ENCODE measurements around the gene NEDD4L.
A peak's percentile ranks its signal among the peaks of the same experiment; 100 is the strongest.

The NEDD4L gene

DNA sequence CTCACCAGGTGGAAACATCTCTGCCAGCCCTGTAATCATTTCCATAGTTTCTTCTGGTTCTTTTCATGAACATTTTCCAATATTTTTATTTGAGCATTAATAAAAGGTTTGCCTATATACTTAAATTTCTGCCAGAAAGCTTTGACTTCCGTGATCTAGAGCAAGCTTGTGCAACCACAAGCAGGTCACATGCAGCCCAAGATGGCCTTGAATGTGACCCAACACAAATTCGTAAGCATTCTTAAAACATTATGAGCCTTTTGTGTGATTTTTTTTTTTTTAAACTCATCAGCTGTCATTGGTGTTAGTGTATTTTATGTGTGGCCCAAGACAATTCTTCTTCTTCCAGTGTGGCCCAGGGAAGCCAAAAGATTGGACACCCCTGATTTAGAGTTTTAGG is 51.6 kb downstream of the NEDD4L start:
- DNase-seq = no peak

DNA sequence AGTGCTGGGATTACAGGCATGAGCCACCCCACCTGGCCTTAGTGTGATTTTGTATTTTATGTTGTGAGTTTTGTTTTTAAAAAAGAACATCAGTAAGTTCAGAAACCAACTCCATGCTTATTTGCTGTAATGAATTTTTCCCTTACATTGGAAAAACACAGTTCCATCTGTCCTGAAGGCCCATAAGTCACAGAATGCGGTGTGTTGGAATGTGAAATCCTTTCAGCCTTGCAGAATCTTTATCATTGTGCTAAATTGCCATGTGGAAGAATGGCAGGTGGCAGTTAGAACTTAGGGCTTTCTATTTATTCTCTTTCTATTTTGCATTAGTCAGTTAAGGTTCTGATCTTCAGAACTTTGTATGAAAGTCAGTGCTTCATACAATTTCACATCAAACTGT is 52.6 kb downstream of the NEDD4L start:
- DNase-seq = no peak

DNA sequence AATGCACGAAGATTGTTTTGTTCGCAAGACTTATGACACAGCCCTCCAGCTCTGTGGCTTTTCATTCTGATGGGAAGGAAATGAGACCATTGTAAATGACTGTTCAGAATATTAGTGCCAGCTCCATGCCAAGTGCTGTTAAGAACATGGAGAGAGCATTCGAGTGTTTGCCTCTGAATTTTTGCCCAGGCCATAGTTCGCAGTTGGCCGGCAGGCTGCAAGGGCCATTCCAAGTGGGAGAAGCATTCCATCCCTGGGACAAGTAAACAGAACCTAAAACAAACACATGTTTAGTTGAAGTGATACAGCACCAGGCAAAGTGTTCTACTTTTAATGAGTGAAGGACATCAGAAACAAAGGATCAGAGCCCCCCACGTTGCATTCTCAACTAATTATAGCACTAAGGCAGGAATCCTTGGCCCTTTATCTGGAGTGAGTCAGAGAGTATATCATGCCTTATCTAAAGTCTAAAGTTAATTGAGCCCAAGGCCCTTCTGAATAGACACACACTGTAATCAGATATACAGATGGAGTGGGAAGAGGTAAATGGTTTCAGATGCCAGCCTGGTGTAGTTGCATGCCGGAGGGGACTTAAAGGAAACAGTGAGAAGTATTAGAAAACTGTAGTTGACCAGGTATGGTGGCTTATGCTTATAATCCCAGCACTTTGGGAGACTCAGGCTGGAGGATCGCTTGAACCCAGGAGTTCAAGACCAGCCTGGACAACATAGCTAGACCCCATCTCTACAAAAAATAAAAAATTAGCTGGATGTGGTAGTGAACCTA is 53.3 kb downstream of the NEDD4L start:
- DNase-seq = no peak

DNA sequence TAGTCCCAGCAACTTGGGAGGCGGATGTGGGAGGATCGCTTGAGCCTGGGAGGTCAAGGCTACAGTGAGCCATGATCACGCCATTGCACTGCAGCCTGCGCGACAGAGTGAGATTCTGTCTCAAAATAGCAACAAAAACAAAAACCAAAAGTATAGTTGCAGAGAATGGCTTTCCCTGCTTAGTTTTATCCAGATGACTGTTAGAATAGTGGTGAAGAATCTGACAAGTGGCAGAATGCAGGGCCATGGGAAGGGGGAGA is 53.8 kb downstream of the NEDD4L start:
- no peak for DNase-seq

DNA sequence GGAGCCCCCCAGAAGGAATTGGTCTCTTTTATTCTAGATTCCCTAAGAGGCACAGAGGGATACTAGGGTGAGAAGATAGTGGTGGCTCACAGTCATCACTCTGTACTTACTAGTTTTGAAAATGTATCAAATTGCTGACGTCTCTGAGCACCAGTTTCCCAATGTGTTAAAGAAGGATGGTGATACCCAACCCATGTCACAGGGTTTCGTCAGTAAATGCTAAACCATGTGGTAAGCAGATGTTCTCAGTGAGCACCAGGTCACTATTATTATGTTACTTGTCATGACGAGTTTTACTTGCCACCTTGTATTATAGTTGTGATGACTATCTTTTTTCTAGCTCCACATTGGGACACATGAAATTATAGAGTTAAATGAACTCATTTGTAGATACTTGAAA is 54.7 kb downstream of the NEDD4L start:
- DNase-seq = no peak

DNA sequence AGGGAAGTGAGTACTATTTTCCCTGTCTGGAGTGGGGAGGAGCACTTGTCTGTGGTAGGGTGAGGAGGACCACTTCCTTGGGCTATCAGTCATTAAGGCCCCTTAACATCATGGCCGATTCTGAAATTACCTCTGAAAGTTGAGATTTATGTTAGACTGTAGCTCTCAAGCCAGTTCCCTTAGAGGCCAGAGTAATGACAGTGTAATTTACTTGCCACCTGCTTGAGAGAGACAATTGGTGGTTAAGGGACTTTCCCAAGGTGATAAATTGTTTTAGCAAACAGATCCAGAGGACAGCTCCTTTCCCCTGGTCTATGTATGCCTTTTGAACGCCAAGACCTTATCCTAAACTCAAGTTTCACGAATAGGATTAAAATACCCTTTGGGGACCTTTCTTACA is 56.1 kb downstream of the NEDD4L start:
- peak; percentile 79 for DNase-seq

DNA sequence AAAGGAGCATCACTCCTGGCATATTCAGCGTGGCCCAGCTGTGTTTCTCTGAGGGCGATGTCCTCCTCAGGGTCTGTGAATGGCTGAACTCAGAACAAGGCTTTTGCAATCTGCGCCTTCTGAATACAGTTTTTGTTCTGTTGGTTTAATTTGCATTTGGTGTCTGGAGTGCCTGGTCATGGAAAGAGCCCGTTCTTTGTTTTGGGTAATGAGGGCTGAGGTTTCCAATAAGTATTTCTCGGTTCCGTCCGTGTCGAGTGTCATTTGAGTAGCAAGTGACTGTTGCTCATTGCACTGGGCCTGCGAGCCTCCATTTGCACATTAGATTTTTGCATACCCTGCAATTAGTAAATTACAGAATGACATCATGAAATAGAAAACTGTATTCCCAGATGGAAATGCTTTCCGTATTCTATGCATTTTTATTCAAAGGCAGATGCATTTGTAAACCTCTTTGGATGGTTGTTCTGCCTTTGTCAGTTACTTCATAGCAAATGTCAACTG is 57.3 kb downstream of the NEDD4L start:
- DNase-seq = no peak

DNA sequence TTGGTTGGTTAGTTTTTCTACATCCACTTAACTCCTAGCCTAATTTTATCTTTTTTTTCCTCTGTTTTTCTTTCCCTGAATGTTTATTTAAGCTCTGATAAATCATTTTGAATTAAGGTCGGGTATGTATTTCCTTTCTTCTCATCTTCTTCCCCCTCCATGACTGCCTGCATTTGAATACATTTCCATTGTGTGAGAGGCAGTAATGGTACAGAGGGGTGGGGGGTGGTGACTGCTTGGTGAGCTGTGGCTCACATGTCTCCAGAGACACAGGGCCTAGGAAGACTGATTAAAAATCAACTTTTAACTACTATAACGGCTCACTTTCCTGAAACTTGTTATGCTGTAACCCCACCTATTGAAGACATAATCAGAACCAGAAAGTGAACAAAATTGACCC is 58.0 kb downstream of the NEDD4L start:
- DNase-seq = no peak

DNA sequence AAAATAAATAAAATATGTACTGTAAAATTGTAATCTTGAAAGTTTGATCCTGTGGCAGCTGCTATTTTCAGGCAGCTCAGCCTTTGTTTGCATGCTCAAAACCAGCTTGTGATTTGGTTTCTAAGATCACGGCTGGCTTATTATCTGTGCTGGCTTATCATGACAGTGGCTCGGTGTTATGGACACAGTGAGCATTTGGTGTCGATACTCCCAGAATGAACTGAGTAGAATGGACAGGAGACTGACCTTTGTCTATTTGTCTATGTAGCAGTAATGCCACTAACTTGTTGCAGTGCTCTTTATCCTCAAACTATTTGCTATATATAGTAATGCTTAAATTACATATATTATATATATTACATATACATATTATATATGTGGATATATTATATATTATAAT is 58.8 kb downstream of the NEDD4L start:
- no peak for DNase-seq

DNA sequence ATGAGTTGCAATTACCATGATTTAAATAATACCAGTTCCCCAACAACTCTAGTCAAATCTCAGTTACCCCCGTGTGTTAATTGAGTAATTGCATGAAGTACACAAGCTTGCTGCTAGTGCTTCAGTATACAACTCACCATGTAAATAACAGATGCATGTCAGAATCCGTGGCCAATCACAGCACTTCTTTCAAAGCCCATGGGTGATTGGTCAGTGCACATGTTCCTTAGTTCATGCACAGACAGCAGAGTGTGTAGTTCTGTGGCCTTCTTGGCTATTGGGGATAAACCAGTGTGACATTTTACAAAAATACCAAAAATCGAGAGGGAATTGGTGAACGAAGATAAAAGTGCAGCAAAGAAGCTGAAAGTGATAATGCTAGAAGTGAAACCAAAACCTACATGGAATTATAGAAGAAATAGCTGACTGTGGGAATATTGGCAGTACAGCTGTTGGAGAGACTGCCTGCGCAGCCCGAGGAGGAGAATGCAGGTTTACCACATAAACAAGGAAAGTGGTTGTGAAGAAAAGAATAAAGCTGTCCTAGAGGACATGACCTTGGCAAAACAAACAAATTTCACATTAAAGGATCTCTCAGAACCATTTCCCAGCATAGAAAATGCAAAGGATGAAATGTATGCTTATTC is 59.4 kb downstream of the NEDD4L start:
- no peak for DNase-seq

DNA sequence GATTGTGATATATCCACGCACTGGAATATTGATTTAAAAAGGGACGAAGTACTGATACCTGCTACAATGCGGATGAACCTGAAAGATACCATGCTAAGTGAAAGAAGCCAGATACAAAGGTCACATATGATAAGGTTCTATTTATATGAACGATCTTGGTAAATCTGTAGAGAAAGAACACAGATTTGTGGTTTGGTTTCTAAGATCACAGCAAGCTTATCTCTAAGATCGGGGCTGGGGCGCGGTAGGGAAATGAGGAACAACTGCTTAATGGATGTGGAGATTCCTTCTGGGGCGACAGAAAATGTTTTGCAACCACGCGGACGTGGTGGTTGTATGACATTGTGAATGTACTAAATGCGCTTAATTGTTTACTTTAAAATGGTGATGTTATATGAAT is 60.1 kb downstream of the NEDD4L start:
- DNase-seq = no peak

DNA sequence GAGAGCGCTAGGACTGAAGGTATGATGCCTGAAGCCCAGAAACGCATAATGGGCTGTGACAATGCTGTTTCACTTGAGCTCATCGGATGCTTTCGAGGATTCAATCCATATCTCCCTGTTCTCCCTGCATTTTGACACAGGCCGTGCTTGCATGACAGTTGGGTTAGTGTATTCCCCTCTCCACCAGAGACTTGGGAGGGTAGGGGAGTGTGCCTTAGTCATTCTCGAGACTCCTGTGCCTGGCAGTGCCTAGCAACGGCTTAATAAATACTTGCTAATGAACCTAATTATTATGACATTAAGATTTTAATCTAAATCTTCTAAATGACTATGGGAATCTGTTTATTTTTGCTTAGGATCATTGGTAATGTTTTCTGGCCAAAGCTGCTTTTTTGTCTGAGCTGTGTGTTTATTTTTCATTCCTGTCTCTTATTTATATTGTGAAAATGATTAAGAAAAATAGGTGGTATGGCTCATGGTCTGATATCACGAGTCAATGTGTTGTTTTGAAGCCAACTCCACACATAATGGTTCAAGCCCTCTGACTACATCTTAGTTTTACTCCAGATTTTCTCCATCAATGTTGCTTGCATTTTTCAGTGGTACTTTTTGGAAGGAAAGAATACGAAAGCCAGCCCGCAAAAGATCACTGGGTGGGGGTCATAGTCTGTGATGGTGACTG is 61.3 kb downstream of the NEDD4L start:
- no peak for DNase-seq

DNA sequence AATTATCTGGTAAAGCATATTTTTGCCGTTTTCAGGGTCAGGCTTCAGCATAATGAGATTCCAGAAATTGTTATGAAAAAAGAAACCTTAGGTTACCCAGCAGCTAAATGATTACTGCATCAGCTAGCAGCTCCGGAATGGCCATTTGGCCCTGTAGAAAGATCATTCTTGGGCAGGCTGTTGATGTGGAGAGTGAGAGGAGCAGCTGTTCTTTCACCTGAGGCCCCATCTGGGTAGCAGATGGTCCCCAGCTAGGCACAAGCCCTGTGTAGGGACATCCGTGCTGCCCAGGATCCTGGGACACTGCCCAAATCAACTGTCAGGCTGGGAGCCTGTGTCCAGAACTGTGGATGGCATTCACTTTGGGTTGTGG is 61.8 kb downstream of the NEDD4L start:
- no peak for DNase-seq

DNA sequence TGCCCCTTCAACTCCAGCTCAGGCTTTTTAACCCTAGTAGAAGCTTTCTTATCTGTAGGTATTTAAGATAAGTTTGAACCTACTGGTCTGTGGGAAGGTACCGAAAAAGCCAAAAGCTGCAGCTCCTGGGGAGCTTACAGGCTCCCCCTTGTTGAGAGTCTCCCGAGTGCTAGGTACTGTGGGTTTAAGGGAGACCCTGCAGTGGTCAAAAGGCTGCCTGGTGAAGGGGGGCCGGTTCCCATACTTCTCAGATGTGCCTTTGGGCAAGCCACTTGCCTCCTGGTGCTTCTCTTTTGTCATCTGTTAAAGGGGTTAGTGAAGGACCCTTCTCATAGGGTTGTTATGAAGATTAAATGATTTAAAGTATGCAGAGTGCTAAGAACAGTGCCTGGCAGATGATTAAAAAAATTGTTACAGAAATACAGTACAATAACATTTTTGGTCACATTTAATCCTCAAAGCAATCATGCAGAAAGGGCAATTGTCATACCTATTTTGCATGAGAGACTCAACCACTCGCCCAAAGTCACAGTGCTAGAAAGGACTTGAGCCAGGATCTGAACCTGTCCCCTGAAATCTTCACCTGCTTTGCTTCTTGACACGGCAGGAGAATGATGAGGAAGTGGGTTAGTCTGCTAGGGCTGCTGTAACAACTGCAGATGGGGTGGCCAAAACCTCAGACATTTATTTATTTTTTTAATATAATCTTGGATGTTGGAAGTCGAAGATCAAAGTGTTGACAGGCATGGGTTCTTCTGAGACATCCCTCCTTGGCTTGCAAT is 62.5 kb downstream of the NEDD4L start:
- DNase-seq = no peak

DNA sequence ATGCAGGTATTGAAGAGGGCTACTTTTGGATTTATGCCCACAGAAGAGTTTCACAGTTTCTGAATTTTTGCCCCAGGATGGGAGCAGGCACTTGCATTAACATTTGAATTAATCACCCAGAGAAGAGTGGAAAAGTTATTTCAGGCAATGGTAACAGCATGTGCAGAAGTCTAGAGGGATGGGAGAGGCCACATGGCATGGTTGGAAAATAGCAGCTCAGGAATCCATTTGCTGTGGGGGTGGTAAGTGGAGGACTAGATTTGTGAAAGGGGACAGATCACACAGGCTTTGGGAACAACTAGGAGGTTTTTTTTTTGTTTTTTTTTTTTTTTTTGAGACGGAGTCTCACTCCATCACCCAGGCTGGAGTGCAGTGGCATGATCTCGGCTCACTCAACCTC is 65.2 kb downstream of the NEDD4L start:
- DNase-seq = no peak

DNA sequence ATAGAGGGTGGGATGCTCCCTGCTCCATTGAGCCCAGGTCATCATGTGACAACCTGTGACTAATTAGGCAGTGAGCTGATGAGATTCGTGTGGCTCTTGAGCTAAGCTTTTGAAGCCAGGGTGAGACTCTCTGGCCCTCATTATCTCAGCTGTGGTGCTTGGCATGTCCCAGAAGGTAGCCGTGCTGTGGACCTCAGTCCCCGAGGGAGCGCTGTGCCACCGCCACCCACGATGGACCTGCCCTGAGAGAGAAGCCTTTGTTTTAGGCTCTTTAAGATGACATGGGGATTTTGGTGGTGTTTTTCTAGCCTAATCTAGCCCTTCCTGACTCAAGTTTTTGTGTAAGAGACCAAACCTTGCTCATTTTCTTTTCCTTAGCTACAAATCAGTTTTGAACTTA is 66.4 kb downstream of the NEDD4L start:
- DNase-seq = no peak

DNA sequence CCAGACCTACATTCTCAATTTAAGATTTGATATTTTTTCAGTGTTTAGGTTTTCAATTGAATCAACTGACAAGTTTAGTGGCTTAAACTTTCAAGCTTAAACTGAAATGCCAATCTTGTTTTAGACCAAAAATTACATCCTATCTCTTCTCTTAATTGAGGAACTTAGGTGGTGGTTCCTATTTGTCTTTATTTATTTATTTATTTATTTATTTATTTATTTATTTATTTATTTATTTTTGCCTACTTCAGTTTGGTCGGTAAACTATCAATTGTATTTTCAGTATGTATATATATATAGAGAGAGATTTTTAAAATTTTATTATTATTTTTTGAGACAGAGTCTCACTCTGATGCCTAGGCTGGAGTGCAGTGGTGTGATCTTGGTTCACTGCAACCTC is 68.1 kb downstream of the NEDD4L start:
- DNase-seq = no peak

DNA sequence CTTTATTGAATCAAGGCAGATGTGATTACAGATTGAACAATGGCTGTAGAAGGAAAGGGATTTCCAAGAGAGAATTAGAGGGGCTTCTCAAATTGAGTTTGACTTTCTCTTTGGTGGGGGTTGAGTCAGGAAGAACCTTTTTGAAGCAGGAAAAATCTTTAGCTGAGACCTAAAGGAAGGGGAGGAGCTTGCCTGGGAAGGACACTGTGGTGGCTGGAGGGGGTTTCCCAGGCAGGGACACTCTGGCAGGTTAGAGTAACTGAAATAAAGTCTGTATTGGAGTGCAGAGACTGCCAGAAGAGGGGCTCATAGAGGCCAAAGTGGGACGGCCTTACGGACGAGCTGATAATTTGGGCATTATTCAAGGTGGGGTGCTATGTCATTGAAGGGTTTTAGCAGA is 69.3 kb downstream of the NEDD4L start:
- DNase-seq = no peak

DNA sequence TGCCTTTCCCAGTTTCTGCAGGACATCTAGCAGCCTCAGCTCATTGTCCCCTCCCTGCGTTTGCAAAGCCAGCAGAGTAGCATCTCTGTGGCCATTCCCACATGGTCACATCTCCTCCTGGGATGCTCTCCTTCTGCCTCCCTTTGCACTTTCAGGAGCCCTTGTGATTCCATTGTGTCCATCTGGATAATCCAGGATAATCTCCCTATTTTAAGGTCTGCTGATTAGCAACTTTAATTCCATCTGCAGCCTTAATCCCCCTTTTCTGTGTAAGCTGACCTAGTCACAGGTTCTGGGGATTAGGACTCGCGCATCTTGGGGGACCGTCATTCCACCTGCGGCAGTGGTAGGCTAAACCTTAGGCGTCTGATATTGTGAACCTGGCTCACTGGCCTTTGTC is 70.7 kb downstream of the NEDD4L start:
- no peak for DNase-seq

DNA sequence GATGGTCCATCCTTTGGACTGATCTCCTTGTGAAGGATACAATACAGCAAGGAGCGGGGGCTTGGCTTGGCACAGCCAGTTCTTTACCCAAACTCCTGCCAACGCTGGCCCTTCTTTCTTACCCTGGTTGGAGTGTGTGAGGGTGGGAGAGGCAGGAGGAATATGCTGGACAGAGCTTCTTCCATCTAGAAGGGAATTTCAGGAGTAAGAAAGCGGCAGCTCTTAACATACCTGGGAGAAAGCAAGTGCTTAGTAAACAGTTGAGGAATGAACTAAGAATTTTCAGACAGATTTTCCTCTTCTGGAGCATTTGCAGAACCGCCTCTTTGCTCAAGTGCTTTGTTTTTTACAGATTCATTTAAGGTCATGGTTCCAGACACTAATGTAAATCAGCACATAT is 72.8 kb downstream of the NEDD4L start:
- no peak for DNase-seq

DNA sequence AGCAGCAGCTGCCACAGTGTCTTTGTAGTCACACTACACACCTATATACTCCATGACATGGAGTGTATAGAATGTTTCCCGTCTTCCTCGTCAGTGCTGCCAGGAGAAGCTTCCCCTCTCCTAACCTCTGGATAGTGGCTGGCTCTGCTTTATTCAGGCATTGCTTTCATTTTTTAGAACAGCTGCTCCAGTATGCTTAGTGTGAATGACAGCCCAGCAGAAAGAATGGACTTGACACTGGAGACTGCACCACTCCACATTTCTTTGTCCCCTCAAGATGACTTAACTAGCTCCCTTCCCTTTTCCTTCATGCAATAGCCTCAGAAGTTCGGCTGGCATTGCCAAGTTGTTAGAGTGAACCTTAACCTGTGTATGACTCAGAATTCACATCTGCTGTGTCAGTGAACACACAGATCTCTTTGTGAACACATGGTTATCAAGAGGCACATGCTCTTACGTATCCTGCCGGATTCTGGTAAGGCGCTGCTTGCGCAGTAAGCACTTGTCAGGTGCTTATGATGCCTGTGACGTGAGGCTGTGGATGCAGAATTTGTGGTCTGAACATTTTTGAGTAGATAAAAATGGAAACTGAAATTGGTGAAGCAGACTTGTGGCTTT is 73.9 kb downstream of the NEDD4L start:
- no peak for DNase-seq

DNA sequence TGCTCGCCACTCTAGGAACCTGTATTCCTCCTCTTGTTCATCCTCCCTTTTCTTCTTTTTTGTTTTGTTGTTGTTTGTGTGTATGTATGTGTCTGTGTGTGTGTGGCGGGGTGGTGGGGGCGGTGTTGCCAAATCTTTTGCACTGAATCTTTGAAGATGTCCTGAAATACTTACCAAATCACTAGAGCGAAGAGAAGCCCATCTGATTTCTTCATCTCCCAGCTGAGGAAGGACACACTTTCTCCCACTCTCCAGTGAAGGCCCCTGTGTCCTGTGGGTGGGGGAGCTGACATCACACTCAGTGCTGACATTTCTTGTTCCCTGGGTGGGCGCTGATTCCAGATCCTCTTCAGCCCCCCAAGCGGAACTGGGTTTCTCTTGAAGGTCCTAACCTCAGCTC is 74.5 kb downstream of the NEDD4L start:
- no peak for DNase-seq

DNA sequence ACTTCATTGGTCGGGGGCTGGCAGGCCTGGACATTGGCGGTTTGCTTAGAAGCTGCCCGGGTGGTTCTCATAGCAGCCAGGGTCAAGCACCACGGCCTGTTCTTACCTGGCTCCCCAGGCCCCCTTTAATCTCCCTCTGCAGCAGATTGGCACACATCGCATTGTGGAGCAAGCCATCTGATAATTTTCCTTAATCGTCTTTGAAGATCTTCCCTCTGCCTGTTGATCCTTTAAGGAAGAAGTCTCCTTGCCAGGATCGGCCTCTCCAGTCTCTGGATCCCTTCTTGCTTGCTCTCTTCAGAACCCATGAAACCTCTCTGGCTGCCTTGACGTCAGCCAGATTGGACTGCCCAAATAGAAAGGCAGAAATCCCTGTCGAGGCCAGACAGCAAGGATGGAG is 75.8 kb downstream of the NEDD4L start:
- DNase-seq = no peak

Measured in NCI-H146 (cell line).